PC-9 (cell line): Measurements from ENCODE around the gene STARD3NL.

Source experiments
- CTCF ChIP-seq: fragments of 200-600 bp; sonication (generic); conservative IDR thresholded peaks from 2 replicates; pipeline ENCODE4 v1.6.1; 2017; ENCODE audit warnings: mixed run types, antibody characterized with exemption, mild to moderate bottlenecking, moderate library complexity
- EZH2 ChIP-seq: fragments of 200-600 bp; sonication (generic); IDR thresholded peaks from 2 replicates; pipeline ENCODE4 v1.8.0; 2017; ENCODE audit warnings: antibody characterized with exemption, low read depth

- TF ChIP-seq CTCF (no peak), EZH2 (no peak)
Observed at GRCh38 chr7:38229386-38229785, 51.3 kb downstream of the STARD3NL start.
